ENCODE results near the gene NPEPPS.
"Not testable (repeated sequence)": the region's sequence is repeated elsewhere in the genome, so short reads cannot be mapped to it uniquely, and the experiment has no call there.

Gene NPEPPS

GRCh38 chr17:47530557-47531232, at the start of gene NPEPPS:
Gene NPEPPS, plus strand, starts transcription at chr17:47531108. Its CDS starts 193 bp downstream, at chr17:47531301.
- peak; percentile 98 for DNase-seq

GRCh38 chr17:47491841-47492212, 39.1 kb upstream of the NPEPPS start:
- DNase-seq = not testable (repeated sequence)

- DNase-seq = not testable (repeated sequence)
These were observed 31.8 kb upstream of the NPEPPS start for GRCh38 chr17:47499074-47499473.

- not testable (repeated sequence) for DNase-seq
These were observed 31.4 kb upstream of the NPEPPS start for GRCh38 chr17:47499494-47499893.

- not testable (repeated sequence) for DNase-seq
These were observed 30.3 kb upstream of the NPEPPS start for GRCh38 chr17:47500620-47501019.

- DNase-seq = peak; percentile 77
These were observed 28.7 kb upstream of the NPEPPS start for GRCh38 chr17:47502122-47502731.

- not testable (repeated sequence) for DNase-seq
These were observed 28.0 kb upstream of the NPEPPS start for GRCh38 chr17:47502776-47503455.

- DNase-seq = peak; percentile 75
These were observed 19.2 kb upstream of the NPEPPS start for GRCh38 chr17:47511701-47512146.

- DNase-seq = not testable (repeated sequence)
These were observed 17.6 kb upstream of the NPEPPS start for GRCh38 chr17:47513301-47513700.

- DNase-seq = not testable (repeated sequence)
These were observed 12.0 kb upstream of the NPEPPS start for GRCh38 chr17:47518880-47519279.

- DNase-seq = not testable (repeated sequence)
These were observed 11.5 kb upstream of the NPEPPS start for GRCh38 chr17:47519365-47519764.

GRCh38 chr17:47520279-47520678, 10.6 kb upstream of the NPEPPS start:
- DNase-seq = not testable (repeated sequence)

- DNase-seq = not testable (repeated sequence)
These were observed 9.5 kb upstream of the NPEPPS start for GRCh38 chr17:47521434-47521833.

- DNase-seq = not testable (repeated sequence)
These were observed 8.6 kb upstream of the NPEPPS start for GRCh38 chr17:47522341-47522740.

GRCh38 chr17:47531233-47531820, 419 bp downstream of the NPEPPS start:
- DNase-seq = peak; percentile 68

- DNase-seq = not testable (repeated sequence)
These were observed 8.2 kb downstream of the NPEPPS start for GRCh38 chr17:47539085-47539484.

GRCh38 chr17:47541676-47542075, 10.8 kb downstream of the NPEPPS start:
- DNase-seq = not testable (repeated sequence)

GRCh38 chr17:47544327-47544726, 13.4 kb downstream of the NPEPPS start:
- not testable (repeated sequence) for DNase-seq

- not testable (repeated sequence) for DNase-seq
These were observed 23.8 kb downstream of the NPEPPS start for GRCh38 chr17:47554733-47555132.

- DNase-seq = not testable (repeated sequence)
These were observed 25.2 kb downstream of the NPEPPS start for GRCh38 chr17:47556108-47556507.

GRCh38 chr17:47560517-47561043, 29.7 kb downstream of the NPEPPS start:
- not testable (repeated sequence) for DNase-seq

GRCh38 chr17:47561698-47562405, 30.9 kb downstream of the NPEPPS start:
- not testable (repeated sequence) for DNase-seq

- not testable (repeated sequence) for DNase-seq
These were observed 31.4 kb downstream of the NPEPPS start for GRCh38 chr17:47562406-47562705.

All from islet precursor cell (in vitro differentiated cells).